Ovary (tissue), 9 donors: ENCODE results near the gene GNGT1. TPM values are rescaled to one million over a fixed set of nuclear protein-coding genes. Genes with fewer than 3 reads are reported as not detected.

ENCODE experiments used
- DNase-seq, 5 donors: peaks; one replicate each; pipeline ENCODE4 v3.0.0-alpha.2; 2019 to 2020
- H3K27ac ChIP-seq, 2 donors: fragments of 200-600 bp; one replicate each; pipeline versions ENCODE4 v1.5.1 to v1.8.0; 2019 to 2022
- H3K27me3 ChIP-seq: fragments of 200-600 bp; one replicate; pipeline ENCODE4 v1.8.0; 2022
- H3K36me3 ChIP-seq: fragments of 200-600 bp; sonication (generic); one replicate; pipeline ENCODE4 v1.5.1; 2019
- H3K4me1 ChIP-seq: one replicate; pipeline ENCODE4 v1.8.1; 2013; ENCODE audit warnings: mild to moderate bottlenecking, moderate library complexity; ENCODE audit not compliant: insufficient read depth
- H3K4me3 ChIP-seq: fragments of 200-600 bp; sonication (generic); one replicate; pipeline ENCODE4 v1.5.1; 2017
- H3K9me3 ChIP-seq, 2 donors: fragments of 200-600 bp in 1 of 2; sonication (generic) in 1 of 2; one replicate each; pipeline versions ENCODE4 v1.5.1 to v1.8.1; 2013 to 2019; ENCODE audit warnings: mild to moderate bottlenecking in 1 of 2, moderate library complexity in 1 of 2
- CTCF ChIP-seq, 3 donors: fragments of 450-650 bp in 2 of 3; fragments of 200-600 bp in 1 of 3; IDR thresholded peaks; one replicate each; pipeline versions ENCODE4 v1.5.1 to v1.8.0; 2016 to 2022; ENCODE audit warnings: antibody characterized with exemption in 3 of 3, mild to moderate bottlenecking in 1 of 3
- EP300 ChIP-seq: sonication (generic); formaldehyde crosslinking; IDR thresholded peaks from one replicate; pipeline ENCODE4 v1.6.1; 2017; ENCODE audit warnings: antibody characterized with exemption
- POLR2A ChIP-seq: fragments of 450-650 bp; IDR thresholded peaks from one replicate; pipeline ENCODE4 v1.6.1; 2017; ENCODE audit warnings: antibody characterized with exemption, mild to moderate bottlenecking, moderate library complexity
- WGBS, 3 donors: extraction: QIAGEN DNeasy Blood & Tissue Kit in 1 of 3; methylation state at CpG; one replicate each; pipeline versions ENCODE4 v1.1.5 to v1.1.7; 2013 to 2017; 5-methylcytosine and 5-hydroxymethylcytosine counted together
- intact Hi-C, 4 donors: fragments of 100-400 bp; cut with DNase I; formaldehyde crosslinking; loops; one replicate each; pipeline versions ENCODE4 v1.11.0 to v1.15.1; 2022 to 2023
- polyA plus RNA-seq, 2 donors: library from polyadenylated mRNA; stranded (reverse); fragments of 200-250 nt in 1 of 2; fragments of 350-450 nt in 1 of 2; fragmentation: Illumina TruSeq in 1 of 2; extraction: RNeasy Lipid Tissue Mini Kit (QIAGEN cat#74804) in 1 of 2; gene quantifications; one replicate each; pipeline ENCODE4 v1.2.3, GENCODE V29; 2013 to 2014
- total RNA-seq, 7 donors: library from RNA; depleted of rRNA in 2 of 7; stranded (reverse); fragments of >200 nt in 2 of 7; fragmentation: NEBNext Ultra II Directional in 3 of 7; extraction: Animal tissue kit (Norgen Biotek cat#: 25700) in 3 of 7; gene quantifications; one replicate each; pipeline versions ENCODE4 v1.1.0 to v1.2.4, GENCODE V29; 2016 to 2023
- donor health status: DM: no; HTN: no; CAD: no; lungs with moderate emphysema.
- donor health status: DM: no; HTN: no; CAD: no.
- donor health status: Bipolar disorder and iron deficiency.
- donor health status: DM: yes; HTN: yes; CAD: no.
- donor health status: DM: no; HTN: no; CAD: no.
- donor health status: DM: yes; HTN: yes; CAD: no.

GNGT1 gene
- total and polyA plus RNA-seq, 9 donors = 0.41 to 0.92 (median 0.68) TPM; not detected in 4

GRCh38 chr7:93866886-93867285 lies 39.5 kb upstream of the GNGT1 start:
- H3K27ac ChIP-seq = no peak overlapping the region
- no peaks in the 10 kb centered on the region for H3K4me1 ChIP-seq
- H3K36me3 ChIP-seq = no peaks in the 10 kb centered on the region
- intact Hi-C loops = no loop called here
- TF ChIP-seq POLR2A (no peak), CTCF (IDR thresholded peaks at IDR 0.05) (no peak), EP300 (no peak)
- 84 to 91% (median 89%) methylated on average over 3 of the region's 3 CpGs for WGBS, 3 donors
- DNase-seq = no peak
- H3K9me3 ChIP-seq = no peaks in the 10 kb centered on the region
- no peaks in the 10 kb centered on the region for H3K27me3 ChIP-seq
- no peak overlapping the region for H3K4me3 ChIP-seq

GRCh38 chr7:93873998-93874574 lies 32.3 kb upstream of the GNGT1 start:
- Histone ChIP-seq H3K4me3 (no peak overlapping the region), H3K36me3 (no peaks in the 10 kb centered on the region), H3K9me3 (no peaks in the 10 kb centered on the region), H3K27ac (no peak overlapping the region), H3K27me3 (peaks cover 3% of the 10 kb centered on the region), H3K4me1 (no peaks in the 10 kb centered on the region)
- 46 to 88% (median 85%) methylated on average over 1 of the region's 1 CpG for WGBS, 3 donors
- intact Hi-C loops = no loop called here
- TF ChIP-seq CTCF (IDR thresholded peaks at IDR 0.05) (no peak), EP300 (no peak), POLR2A (no peak)
- DNase-seq = no peak

GRCh38 chr7:93877742-93878141 lies 28.6 kb upstream of the GNGT1 start:
- 81 to 88% (median 86%) methylated on average over 3 of the region's 3 CpGs for WGBS, 3 donors
- intact Hi-C loops = no loop called here
- no peaks in the 10 kb centered on the region for H3K4me1 ChIP-seq

GRCh38 chr7:93879356-93879755 lies 27.0 kb upstream of the GNGT1 start:
- H3K9me3 ChIP-seq = no peaks in the 10 kb centered on the region
- intact Hi-C loops = no loop called here
- H3K4me3 ChIP-seq = no peak overlapping the region
- H3K4me1 ChIP-seq = no peaks in the 10 kb centered on the region
- no peaks in the 10 kb centered on the region for H3K36me3 ChIP-seq
- TF ChIP-seq CTCF (IDR thresholded peaks at IDR 0.05) (no peak), POLR2A (no peak), EP300 (no peak)
- H3K27me3 ChIP-seq = no peaks in the 10 kb centered on the region
- DNase-seq = no peak
- no peak overlapping the region for H3K27ac ChIP-seq

More at GRCh38 chr7:93877742-93878141, 28.6 kb upstream of the GNGT1 start:
- H3K36me3 ChIP-seq = no peaks in the 10 kb centered on the region
- H3K9me3 ChIP-seq = no peaks in the 10 kb centered on the region
- no peak overlapping the region for H3K4me3 ChIP-seq
- no peaks in the 10 kb centered on the region for H3K27me3 ChIP-seq
- no peak overlapping the region for H3K27ac ChIP-seq
- TF ChIP-seq POLR2A (no peak), EP300 (no peak), CTCF (IDR thresholded peaks at IDR 0.05) (no peak)
- DNase-seq = no peak
